ENCODE results near the gene ADGRL3.
"Not testable (repeated sequence)": the region's sequence is repeated elsewhere in the genome, so short reads cannot be mapped to it uniquely, and the experiment has no call there.

ADGRL3 gene

DNA sequence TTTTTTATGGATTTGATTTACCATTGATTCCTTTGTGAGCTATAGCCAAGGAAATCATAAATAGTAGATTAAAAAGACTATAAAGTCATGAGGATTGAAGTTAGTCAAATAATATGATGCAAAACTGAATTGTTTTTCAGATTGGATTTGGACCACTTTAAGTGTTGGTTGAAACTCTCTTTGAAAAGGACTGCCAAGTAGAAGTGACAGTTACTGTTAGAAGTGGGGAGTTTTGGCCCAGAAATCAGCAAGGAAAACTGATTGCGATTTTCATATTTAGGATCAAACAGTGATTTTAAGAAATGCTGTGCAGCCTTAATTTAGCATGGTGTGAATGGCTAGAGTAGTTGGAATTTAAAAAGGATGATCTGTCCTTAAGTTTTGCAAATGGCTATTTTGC lies 4.9 kb downstream of the ADGRL3 start:
- no peak for ATAC-seq
- TF ChIP-seq ZNF565 (CRISPR knock-in tag; conservative IDR thresholded peaks at IDR 0.05; ENCODE audit: low read depth) (no peak), ZNF8 (CRISPR knock-in tag; IDR thresholded peaks at IDR 0.05) (no peak)

- not testable (repeated sequence) for ATAC-seq
Measured at GRCh38 chr4:61207156-61207555, 7.0 kb downstream of the ADGRL3 start.

DNA sequence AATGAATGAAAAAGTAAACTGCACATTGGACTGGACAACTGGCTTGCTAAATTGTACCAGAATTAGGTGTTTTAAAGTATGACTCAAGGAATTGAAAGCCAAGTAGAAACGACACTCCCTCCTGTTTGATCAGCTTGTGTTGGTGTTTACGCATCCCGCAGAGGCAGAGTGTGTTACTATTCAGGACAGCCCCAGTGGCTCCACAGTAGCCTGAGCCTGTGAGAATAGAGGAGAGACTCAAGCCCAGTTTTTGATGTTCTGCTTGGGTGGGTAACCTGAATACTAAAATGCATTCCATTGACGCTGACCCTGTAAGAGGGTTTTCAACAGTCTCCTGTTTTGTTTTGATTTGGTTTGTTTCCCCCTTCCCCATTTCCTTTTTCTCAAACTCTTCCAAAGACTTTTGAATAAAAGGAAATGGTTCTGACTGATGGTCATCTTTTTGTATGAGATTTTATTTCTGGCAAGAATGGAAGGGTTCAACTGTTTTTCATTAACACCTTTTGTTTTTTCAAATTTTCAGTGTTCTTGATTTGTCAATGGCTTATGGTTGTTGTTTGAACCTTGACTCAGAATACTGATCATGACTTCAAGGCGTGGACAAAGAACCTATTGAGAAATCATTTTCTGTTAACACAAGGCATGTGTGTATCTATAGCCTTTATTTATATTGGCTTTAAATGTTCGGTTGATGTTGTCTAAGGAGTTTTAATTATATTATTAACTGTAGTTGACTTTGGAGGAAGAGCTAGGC lies 10.2 kb downstream of the ADGRL3 start:
- ATAC-seq = no peak
- TF ChIP-seq CSDC2 (CRISPR knock-in tag; IDR thresholded peaks at IDR 0.05) (no peak), CSRNP3 (CRISPR knock-in tag; IDR thresholded peaks at IDR 0.05) (no peak), ZC3H10 (CRISPR knock-in tag; IDR thresholded peaks at IDR 0.05) (no peak), ZNF565 (CRISPR knock-in tag; conservative IDR thresholded peaks at IDR 0.05; ENCODE audit: low read depth) (no peak), TCF4 (CRISPR knock-in tag; IDR thresholded peaks at IDR 0.05; ENCODE audit: borderline replicate concordance) (no peak), TOX (CRISPR knock-in tag; IDR thresholded peaks at IDR 0.05; ENCODE audit: borderline replicate concordance) (no peak), ARNTL (CRISPR knock-in tag; IDR thresholded peaks at IDR 0.05; ENCODE audit: borderline replicate concordance, low read depth) (no peak), ZNF70 (CRISPR knock-in tag; IDR thresholded peaks at IDR 0.05) (no peak), POU6F1 (CRISPR knock-in tag; IDR thresholded peaks at IDR 0.05; ENCODE audit: borderline replicate concordance, low read depth) (no peak)
- TF ChIP-seq, protein P1, sequence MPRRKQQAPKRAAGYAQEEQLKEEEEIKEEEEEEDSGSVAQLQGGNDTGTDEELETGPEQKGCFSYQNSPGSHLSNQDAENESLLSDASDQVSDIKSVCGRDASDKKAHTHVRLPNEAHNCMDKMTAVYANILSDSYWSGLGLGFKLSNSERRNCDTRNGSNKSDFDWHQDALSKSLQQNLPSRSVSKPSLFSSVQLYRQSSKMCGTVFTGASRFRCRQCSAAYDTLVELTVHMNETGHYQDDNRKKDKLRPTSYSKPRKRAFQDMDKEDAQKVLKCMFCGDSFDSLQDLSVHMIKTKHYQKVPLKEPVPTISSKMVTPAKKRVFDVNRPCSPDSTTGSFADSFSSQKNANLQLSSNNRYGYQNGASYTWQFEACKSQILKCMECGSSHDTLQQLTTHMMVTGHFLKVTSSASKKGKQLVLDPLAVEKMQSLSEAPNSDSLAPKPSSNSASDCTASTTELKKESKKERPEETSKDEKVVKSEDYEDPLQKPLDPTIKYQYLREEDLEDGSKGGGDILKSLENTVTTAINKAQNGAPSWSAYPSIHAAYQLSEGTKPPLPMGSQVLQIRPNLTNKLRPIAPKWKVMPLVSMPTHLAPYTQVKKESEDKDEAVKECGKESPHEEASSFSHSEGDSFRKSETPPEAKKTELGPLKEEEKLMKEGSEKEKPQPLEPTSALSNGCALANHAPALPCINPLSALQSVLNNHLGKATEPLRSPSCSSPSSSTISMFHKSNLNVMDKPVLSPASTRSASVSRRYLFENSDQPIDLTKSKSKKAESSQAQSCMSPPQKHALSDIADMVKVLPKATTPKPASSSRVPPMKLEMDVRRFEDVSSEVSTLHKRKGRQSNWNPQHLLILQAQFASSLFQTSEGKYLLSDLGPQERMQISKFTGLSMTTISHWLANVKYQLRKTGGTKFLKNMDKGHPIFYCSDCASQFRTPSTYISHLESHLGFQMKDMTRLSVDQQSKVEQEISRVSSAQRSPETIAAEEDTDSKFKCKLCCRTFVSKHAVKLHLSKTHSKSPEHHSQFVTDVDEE (CRISPR knock-in tag; IDR thresholded peaks at IDR 0.05) = no peak

DNA sequence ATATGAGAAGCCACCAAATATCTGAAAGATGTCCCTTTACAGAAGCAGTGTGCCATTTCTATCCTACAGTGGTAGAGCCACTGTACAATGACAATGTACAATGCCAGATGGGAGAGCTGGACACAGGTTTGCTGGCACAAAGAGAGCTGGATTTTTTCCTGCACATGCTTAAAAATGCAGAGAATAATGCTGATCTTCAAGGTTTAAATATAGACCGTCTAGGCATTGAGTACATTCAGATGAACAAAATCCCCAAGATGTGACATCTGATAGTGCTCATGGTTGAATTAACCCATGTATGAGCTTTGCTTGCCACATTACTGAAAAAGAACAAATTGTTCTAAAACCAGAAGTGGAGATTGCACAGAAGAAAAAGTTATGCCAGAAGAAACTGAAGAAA lies 11.7 kb downstream of the ADGRL3 start:
- no peak for ATAC-seq
- TF ChIP-seq PPARA (CRISPR knock-in tag; IDR thresholded peaks at IDR 0.05; ENCODE audit: borderline replicate concordance) (no peak), ARNTL (CRISPR knock-in tag; IDR thresholded peaks at IDR 0.05; ENCODE audit: borderline replicate concordance, low read depth) (no peak), BACH2 (CRISPR knock-in tag; IDR thresholded peaks at IDR 0.05; ENCODE audit: borderline replicate concordance) (no peak), PATZ1 (CRISPR knock-in tag; IDR thresholded peaks at IDR 0.05; ENCODE audit: borderline replicate concordance) (no peak), ZNF565 (CRISPR knock-in tag; conservative IDR thresholded peaks at IDR 0.05; ENCODE audit: low read depth) (no peak), ISL1 (CRISPR knock-in tag; IDR thresholded peaks at IDR 0.05) (no peak), CSRNP3 (CRISPR knock-in tag; IDR thresholded peaks at IDR 0.05) (no peak), GLIS3 (CRISPR knock-in tag; IDR thresholded peaks at IDR 0.05) (no peak), RARB (CRISPR knock-in tag; IDR thresholded peaks at IDR 0.05) (no peak), OSR1 (CRISPR knock-in tag; IDR thresholded peaks at IDR 0.05) (no peak), TCF4 (CRISPR knock-in tag; IDR thresholded peaks at IDR 0.05; ENCODE audit: borderline replicate concordance) (no peak), ZC3H10 (CRISPR knock-in tag; IDR thresholded peaks at IDR 0.05) (no peak), TOX (CRISPR knock-in tag; IDR thresholded peaks at IDR 0.05; ENCODE audit: borderline replicate concordance) (no peak), ESRRG (CRISPR knock-in tag; IDR thresholded peaks at IDR 0.05) (no peak), CSDC2 (CRISPR knock-in tag; IDR thresholded peaks at IDR 0.05) (no peak), POU6F1 (CRISPR knock-in tag; IDR thresholded peaks at IDR 0.05; ENCODE audit: borderline replicate concordance, low read depth) (no peak), SNAI2 (CRISPR knock-in tag; IDR thresholded peaks at IDR 0.05) (no peak)
